ENCODE results near the gene ERICH6.

DNA sequence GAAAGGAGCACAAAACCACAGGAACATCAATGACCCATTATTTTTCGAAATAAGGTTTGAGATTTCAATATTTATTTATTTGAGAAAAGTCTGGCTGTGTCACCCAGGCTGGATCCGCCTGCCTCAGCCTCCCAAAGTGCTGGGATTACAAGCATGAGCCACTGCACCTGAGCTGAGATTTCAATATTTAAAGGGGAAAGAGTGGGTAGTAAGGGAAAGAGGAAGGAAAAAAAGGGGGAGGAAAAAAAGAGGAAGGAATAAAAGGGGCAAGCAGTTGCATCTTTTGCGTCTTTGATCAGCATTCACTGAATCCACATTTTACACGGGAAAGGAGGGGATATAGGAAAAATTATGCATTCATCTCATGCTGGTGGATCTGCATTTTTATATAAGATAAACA is 47.4 kb downstream of the ERICH6 start:
- TF ChIP-seq, protein P1, sequence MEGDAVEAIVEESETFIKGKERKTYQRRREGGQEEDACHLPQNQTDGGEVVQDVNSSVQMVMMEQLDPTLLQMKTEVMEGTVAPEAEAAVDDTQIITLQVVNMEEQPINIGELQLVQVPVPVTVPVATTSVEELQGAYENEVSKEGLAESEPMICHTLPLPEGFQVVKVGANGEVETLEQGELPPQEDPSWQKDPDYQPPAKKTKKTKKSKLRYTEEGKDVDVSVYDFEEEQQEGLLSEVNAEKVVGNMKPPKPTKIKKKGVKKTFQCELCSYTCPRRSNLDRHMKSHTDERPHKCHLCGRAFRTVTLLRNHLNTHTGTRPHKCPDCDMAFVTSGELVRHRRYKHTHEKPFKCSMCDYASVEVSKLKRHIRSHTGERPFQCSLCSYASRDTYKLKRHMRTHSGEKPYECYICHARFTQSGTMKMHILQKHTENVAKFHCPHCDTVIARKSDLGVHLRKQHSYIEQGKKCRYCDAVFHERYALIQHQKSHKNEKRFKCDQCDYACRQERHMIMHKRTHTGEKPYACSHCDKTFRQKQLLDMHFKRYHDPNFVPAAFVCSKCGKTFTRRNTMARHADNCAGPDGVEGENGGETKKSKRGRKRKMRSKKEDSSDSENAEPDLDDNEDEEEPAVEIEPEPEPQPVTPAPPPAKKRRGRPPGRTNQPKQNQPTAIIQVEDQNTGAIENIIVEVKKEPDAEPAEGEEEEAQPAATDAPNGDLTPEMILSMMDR (IDR thresholded peaks at IDR 0.05) = no peak
- no peak for TF ChIP-seq POLR2A (IDR thresholded peaks at IDR 0.05)

Measured in testis (tissue), 2 donors.